ENCODE results near the gene P4HA2. TPM values are rescaled to one million over a fixed set of nuclear protein-coding genes. Genes with fewer than 3 reads are reported as not detected.

The P4HA2 gene
- polyA plus RNA-seq, 1 donor (not counting 4 experiments of a cell fraction or from before 2014, with no cell fraction given), result 93.6 TPM

DNA sequence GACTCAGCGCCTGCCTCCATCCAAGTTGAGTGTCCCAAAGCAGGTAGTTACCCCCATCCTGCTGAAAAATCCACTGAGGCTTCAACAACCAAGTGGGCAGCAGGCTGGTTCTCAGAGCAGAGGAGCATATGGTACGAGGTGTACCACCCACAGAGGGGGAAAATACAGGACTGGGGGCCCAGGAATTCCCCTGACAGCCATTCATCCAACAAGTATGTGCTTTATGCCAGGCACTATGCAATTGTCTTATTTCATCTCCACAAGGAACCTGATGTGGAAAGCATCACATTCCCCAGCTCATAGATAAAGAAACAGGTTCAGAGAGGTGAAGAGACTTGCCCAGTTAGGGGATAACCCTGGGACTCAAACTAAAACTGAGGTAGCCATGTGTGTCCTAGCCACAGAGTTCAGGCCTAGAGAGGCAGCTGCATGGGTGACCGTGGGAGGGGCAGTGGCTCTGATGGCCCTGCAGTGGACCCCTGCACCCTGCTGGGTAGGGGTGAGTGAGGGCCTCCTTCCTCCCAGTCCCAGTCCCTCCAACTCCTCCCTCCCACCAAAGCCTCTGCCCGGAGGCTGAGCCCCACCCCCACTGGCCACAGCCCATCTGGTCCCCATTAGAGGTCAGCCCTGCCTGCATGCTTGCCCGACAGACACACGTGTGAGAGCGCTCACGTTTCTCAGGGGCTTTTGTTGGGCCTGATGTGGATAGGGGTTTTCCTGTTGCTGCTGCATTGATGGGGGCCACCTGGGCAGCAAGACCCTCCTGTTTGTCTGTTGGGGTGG is 41.3 kb upstream of the P4HA2 start:
- no peak for TF ChIP-seq EZH2 (IDR thresholded peaks at IDR 0.05; ENCODE audit: low read length)
- TF ChIP-seq, protein P1, sequence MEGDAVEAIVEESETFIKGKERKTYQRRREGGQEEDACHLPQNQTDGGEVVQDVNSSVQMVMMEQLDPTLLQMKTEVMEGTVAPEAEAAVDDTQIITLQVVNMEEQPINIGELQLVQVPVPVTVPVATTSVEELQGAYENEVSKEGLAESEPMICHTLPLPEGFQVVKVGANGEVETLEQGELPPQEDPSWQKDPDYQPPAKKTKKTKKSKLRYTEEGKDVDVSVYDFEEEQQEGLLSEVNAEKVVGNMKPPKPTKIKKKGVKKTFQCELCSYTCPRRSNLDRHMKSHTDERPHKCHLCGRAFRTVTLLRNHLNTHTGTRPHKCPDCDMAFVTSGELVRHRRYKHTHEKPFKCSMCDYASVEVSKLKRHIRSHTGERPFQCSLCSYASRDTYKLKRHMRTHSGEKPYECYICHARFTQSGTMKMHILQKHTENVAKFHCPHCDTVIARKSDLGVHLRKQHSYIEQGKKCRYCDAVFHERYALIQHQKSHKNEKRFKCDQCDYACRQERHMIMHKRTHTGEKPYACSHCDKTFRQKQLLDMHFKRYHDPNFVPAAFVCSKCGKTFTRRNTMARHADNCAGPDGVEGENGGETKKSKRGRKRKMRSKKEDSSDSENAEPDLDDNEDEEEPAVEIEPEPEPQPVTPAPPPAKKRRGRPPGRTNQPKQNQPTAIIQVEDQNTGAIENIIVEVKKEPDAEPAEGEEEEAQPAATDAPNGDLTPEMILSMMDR (optimal IDR thresholded peaks at IDR 0.05 in 1 of 3, IDR thresholded peaks at IDR 0.05 in 1 of 3, conservative IDR thresholded peaks at IDR 0.05 in 1 of 3; ENCODE audit: extremely low read depth in 1 of 3, insufficient read depth in 2 of 3, low read length in 3 of 3), result no peak
- Histone ChIP-seq H3K27me3 (ENCODE audit: control insufficient read depth, extremely low read depth, insufficient read depth, low read length) (no peaks in the 10 kb centered on the region), H3K4me1 (ENCODE audit: control insufficient read depth, extremely low read depth, insufficient read depth, low read length) (peaks cover 24% of the 10 kb centered on the region), H4K20me1 (ENCODE audit: control insufficient read depth, extremely low read depth, insufficient read depth, low read length) (peaks cover 2% of the 10 kb centered on the region), H3K9me3 (ENCODE audit: control insufficient read depth, low read depth, low read length) (no peaks in the 10 kb centered on the region), H3K27ac (ENCODE audit: control insufficient read depth, insufficient read depth, low read length) (no peak overlapping the region), H3K79me2 (ENCODE audit: control insufficient read depth, insufficient read depth, low read length) (no peaks in the 10 kb centered on the region), H3K4me2 (ENCODE audit: control insufficient read depth, extremely low read depth, insufficient read depth, low read depth, low read length) (no peak overlapping the region), H3K9me1 (ENCODE audit: control insufficient read depth, extremely low read depth, insufficient read depth, low read length) (peaks cover 2% of the 10 kb centered on the region), H3K4me3 (ENCODE audit: control insufficient read depth in 2 of 3, extremely low read depth in 1 of 3, insufficient read depth in 2 of 3, low read depth in 1 of 3, low read length in 3 of 3) (no peak overlapping the region), H3K36me3 (ENCODE audit: control insufficient read depth in 2 of 2, extremely low read depth in 1 of 2, insufficient read depth in 2 of 2, low read length in 2 of 2) (peaks cover 33 to 57% of the 10 kb centered on the region in 2 experiments), H3K9ac (ENCODE audit: control insufficient read depth, extremely low read depth, insufficient read depth, low read length) (no peak overlapping the region), H2AFZ (ENCODE audit: control insufficient read depth, low read length) (no peak overlapping the region)
- no peak for DNase-seq (ENCODE audit: low read depth, low spot score)
- no peak for FAIRE-seq
- dilution Hi-C loops (cut with MboI; ENCODE audit: extremely low pct_ligation_motif_present, low sequenced_read_pairs), result no loop called here

DNA sequence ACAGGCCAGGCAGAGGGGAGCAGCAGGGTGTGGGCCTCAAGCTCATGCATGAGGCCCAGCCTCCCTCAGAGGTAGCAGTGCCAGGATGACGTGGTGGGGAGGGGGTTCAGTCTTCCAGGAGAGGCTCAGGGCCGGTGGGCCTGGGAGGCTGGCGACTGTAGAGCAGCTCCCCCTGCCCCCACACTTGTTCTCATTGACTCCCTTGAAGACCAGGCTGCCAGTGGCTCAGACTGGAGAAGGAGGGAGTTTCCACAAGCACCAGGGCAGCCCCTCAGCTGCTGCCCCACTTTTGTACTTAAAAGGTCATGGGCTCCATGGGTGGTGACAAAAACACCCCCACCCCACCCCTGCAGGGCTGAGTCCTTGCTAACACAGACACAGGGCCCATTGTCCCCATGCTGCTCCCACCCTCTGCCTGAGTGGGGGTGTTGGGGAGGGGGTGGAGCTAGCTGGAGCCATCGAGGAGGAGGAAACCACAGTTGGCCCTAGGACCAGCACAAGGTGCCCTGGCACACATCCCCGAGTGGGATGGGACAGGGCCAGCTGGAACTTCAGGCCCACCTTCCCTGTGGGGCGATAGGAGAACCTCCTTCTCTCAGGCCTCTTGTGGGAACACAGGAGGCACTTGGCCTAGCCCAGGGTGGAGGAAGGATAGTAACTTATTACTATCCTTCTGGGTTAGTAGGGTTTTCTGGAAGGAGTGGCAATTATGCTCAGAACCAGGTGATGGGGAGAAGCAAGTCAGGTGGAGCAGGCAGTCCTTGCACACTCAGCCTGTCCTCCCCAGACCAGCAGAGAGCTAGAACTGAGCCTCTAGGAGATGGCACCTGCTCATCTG is 40.5 kb upstream of the P4HA2 start:
- H3K4me2 ChIP-seq (ENCODE audit: control insufficient read depth, extremely low read depth, insufficient read depth, low read depth, low read length), result no peak overlapping the region
- no peak for DNase-seq (ENCODE audit: low read depth, low spot score)
- H3K9me1 ChIP-seq (ENCODE audit: control insufficient read depth, extremely low read depth, insufficient read depth, low read length), result peaks cover 2% of the 10 kb centered on the region
- H4K20me1 ChIP-seq (ENCODE audit: control insufficient read depth, extremely low read depth, insufficient read depth, low read length), result peaks cover 2% of the 10 kb centered on the region
- H3K4me3 ChIP-seq (ENCODE audit: control insufficient read depth in 2 of 3, extremely low read depth in 1 of 3, insufficient read depth in 2 of 3, low read depth in 1 of 3, low read length in 3 of 3), result no peak overlapping the region
- H3K79me2 ChIP-seq (ENCODE audit: control insufficient read depth, insufficient read depth, low read length), result no peaks in the 10 kb centered on the region
- no peak for FAIRE-seq
- peaks cover 21% of the 10 kb centered on the region for H3K4me1 ChIP-seq (ENCODE audit: control insufficient read depth, extremely low read depth, insufficient read depth, low read length)
- no peaks in the 10 kb centered on the region for H3K9me3 ChIP-seq (ENCODE audit: control insufficient read depth, low read depth, low read length)
- no peak overlapping the region for H3K9ac ChIP-seq (ENCODE audit: control insufficient read depth, extremely low read depth, insufficient read depth, low read length)
- TF ChIP-seq, protein P1 (optimal IDR thresholded peaks at IDR 0.05 in 1 of 3, IDR thresholded peaks at IDR 0.05 in 1 of 3, conservative IDR thresholded peaks at IDR 0.05 in 1 of 3; ENCODE audit: extremely low read depth in 1 of 3, insufficient read depth in 2 of 3, low read length in 3 of 3), result no peak
- TF ChIP-seq EZH2 (IDR thresholded peaks at IDR 0.05; ENCODE audit: low read length), result no peak
- H2AFZ ChIP-seq (ENCODE audit: control insufficient read depth, low read length), result no peak overlapping the region
- no peaks in the 10 kb centered on the region for H3K27me3 ChIP-seq (ENCODE audit: control insufficient read depth, extremely low read depth, insufficient read depth, low read length)
- H3K36me3 ChIP-seq (ENCODE audit: control insufficient read depth in 2 of 2, extremely low read depth in 1 of 2, insufficient read depth in 2 of 2, low read length in 2 of 2), result peaks cover 39 to 59% of the 10 kb centered on the region in 2 experiments
- dilution Hi-C loops (cut with MboI; ENCODE audit: extremely low pct_ligation_motif_present, low sequenced_read_pairs), result no loop called here
- no peak overlapping the region for H3K27ac ChIP-seq (ENCODE audit: control insufficient read depth, insufficient read depth, low read length)
